H9 (cell line): ENCODE measurements around the gene SMURF1. TPM values are rescaled to one million over a fixed set of nuclear protein-coding genes. Genes with fewer than 3 reads are reported as not detected.

Experiments
- DNase-seq: peaks from one replicate; pipeline ENCODE4 v3.0.0-alpha.2; 2017
- H2AFZ ChIP-seq: one replicate; pipeline ENCODE4 v1.6.1; 2013; ENCODE audit warnings: mild to moderate bottlenecking, low read length, control low read depth, moderate library complexity
- H2AK5ac ChIP-seq: 2 replicates; pipeline ENCODE4 v1.6.1; 2013; ENCODE audit warnings: low read length, control low read depth, mixed read lengths; ENCODE audit not compliant: insufficient read length
- H2BK120ac ChIP-seq: one replicate; pipeline ENCODE4 v1.6.1; 2013; ENCODE audit warnings: low read depth, mild to moderate bottlenecking, low read length, control low read depth, inconsistent platforms; ENCODE audit not compliant: poor library complexity, severe bottlenecking
- H2BK12ac ChIP-seq: 2 replicates; pipeline ENCODE4 v1.6.1; 2013; ENCODE audit warnings: low read length, control low read depth, mixed read lengths, low read depth; ENCODE audit not compliant: insufficient read length
- H2BK15ac ChIP-seq: 2 replicates; pipeline ENCODE4 v1.6.1; 2013; ENCODE audit warnings: low read depth, low read length, control low read depth
- H2BK20ac ChIP-seq: one replicate; pipeline ENCODE4 v1.6.1; 2013; ENCODE audit warnings: low read depth, mild to moderate bottlenecking, low read length, control low read depth, inconsistent platforms; ENCODE audit not compliant: poor library complexity, severe bottlenecking
- H2BK5ac ChIP-seq: 2 replicates; pipeline ENCODE4 v1.6.1; 2013; ENCODE audit warnings: low read length, control low read depth, mixed read lengths; ENCODE audit not compliant: insufficient read length
- H3K14ac ChIP-seq: 2 replicates; pipeline ENCODE4 v1.6.1; 2013; ENCODE audit warnings: low read length, control low read depth; ENCODE audit not compliant: insufficient read depth
- H3K18ac ChIP-seq: 2 replicates; pipeline ENCODE4 v1.6.1; 2013; ENCODE audit warnings: low read depth, mild to moderate bottlenecking, mixed read lengths, low read length, control low read depth; ENCODE audit not compliant: insufficient read length
- H3K23ac ChIP-seq: 2 replicates; pipeline ENCODE4 v1.6.1; 2013; ENCODE audit warnings: low read length, control low read depth, mixed read lengths, low read depth; ENCODE audit not compliant: insufficient read length
- H3K23me2 ChIP-seq: 2 replicates; pipeline ENCODE4 v1.6.1; 2013; ENCODE audit warnings: low read depth, mild to moderate bottlenecking, mixed read lengths, low read length, control low read depth; ENCODE audit not compliant: insufficient read length, poor library complexity, severe bottlenecking
- H3K27ac ChIP-seq: 2 replicates; pipeline ENCODE4 v1.5.1; 2013; ENCODE audit warnings: low read length, control low read depth, mixed read lengths, low read depth; ENCODE audit not compliant: insufficient read length
- H3K27me3 ChIP-seq: 2 replicates; pipeline ENCODE4 v1.6.1; 2013; ENCODE audit warnings: low read length, control low read depth, inconsistent platforms; ENCODE audit not compliant: insufficient read depth
- H3K4ac ChIP-seq: 2 replicates; pipeline ENCODE4 v1.6.1; 2013; ENCODE audit warnings: low read depth, mild to moderate bottlenecking, control low read depth, inconsistent platforms, low read length, moderate library complexity
- H3K4me1 ChIP-seq: 2 replicates; pipeline ENCODE4 v1.6.1; 2013; ENCODE audit warnings: low read length, control low read depth, inconsistent platforms; ENCODE audit not compliant: insufficient read depth
- H3K4me2 ChIP-seq: 2 replicates; pipeline ENCODE4 v1.6.1; 2013; ENCODE audit warnings: low read length, control low read depth, mixed read lengths; ENCODE audit not compliant: insufficient read length, insufficient read depth
- H3K56ac ChIP-seq: 2 replicates; pipeline ENCODE4 v1.6.1; 2013; ENCODE audit warnings: low read depth, mild to moderate bottlenecking, mixed read lengths, low read length, control low read depth; ENCODE audit not compliant: insufficient read length
- H3K79me1 ChIP-seq: 2 replicates; pipeline ENCODE4 v1.6.1; 2013; ENCODE audit warnings: low read depth, mild to moderate bottlenecking, moderate library complexity, low read length, control low read depth, inconsistent platforms; ENCODE audit not compliant: insufficient read depth, poor library complexity, severe bottlenecking
- H3K79me2 ChIP-seq: 2 replicates; pipeline ENCODE4 v1.6.1; 2013; ENCODE audit warnings: low read length, control low read depth, inconsistent platforms; ENCODE audit not compliant: insufficient read depth
- H3K9ac ChIP-seq: 2 replicates; pipeline ENCODE4 v1.6.1; 2013; ENCODE audit warnings: low read length, control low read depth, mixed read lengths; ENCODE audit not compliant: insufficient read length; ENCODE audit errors: extremely low read depth
- H3K9me3 ChIP-seq: one replicate; pipeline ENCODE4 v1.6.1; 2013; ENCODE audit warnings: low read depth, low read length, inconsistent platforms; ENCODE audit not compliant: control insufficient read depth
- H3T11ph ChIP-seq: one replicate; pipeline ENCODE4 v1.6.1; 2013; ENCODE audit warnings: mild to moderate bottlenecking, low read length, control low read depth, inconsistent platforms
- H4K20me1 ChIP-seq: one replicate; pipeline ENCODE4 v1.6.1; 2013; ENCODE audit not compliant: control insufficient read depth, insufficient read length, insufficient read depth
- H4K5ac ChIP-seq: 2 replicates; pipeline ENCODE4 v1.6.1; 2013; ENCODE audit warnings: low read depth, mild to moderate bottlenecking, mixed read lengths, low read length, control low read depth; ENCODE audit not compliant: insufficient read length
- H4K8ac ChIP-seq: replicated peaks from 2 replicates; pipeline ENCODE4 v1.6.1; 2013; ENCODE audit warnings: low read length, control low read depth, mixed read lengths, low read depth; ENCODE audit not compliant: insufficient read length
- H4K91ac ChIP-seq: 2 replicates; pipeline ENCODE4 v1.6.1; 2013; ENCODE audit warnings: low read depth, mild to moderate bottlenecking, moderate library complexity, mixed read lengths, low read length, control low read depth; ENCODE audit not compliant: insufficient read length
- H3K27ac Mint-ChIP-seq, 3 experiments: 2 replicates in 2 of 3; 3 replicates in 1 of 3; pipeline ENCODE4 v1.8.0; 2020 to 2021; ENCODE audit warnings: mixed read lengths in 3 of 3, mild to moderate bottlenecking in 1 of 3, moderate library complexity in 1 of 3
- H3K27me3 Mint-ChIP-seq: 2 replicates; pipeline ENCODE4 v1.8.0; 2021; ENCODE audit warnings: low read depth, mild to moderate bottlenecking, moderate library complexity, mixed read lengths
- H3K36me3 Mint-ChIP-seq, 3 experiments: 2 replicates in 2 of 3; 3 replicates in 1 of 3; pipeline ENCODE4 v1.8.0; 2020 to 2021; ENCODE audit warnings: low read depth in 3 of 3, mixed read lengths in 3 of 3; ENCODE audit not compliant: insufficient read depth in 1 of 3
- H3K4me1 Mint-ChIP-seq, 2 experiments: 2 replicates each; pipeline ENCODE4 v1.8.0; 2020; ENCODE audit warnings: mixed read lengths in 2 of 2
- H3K4me3 Mint-ChIP-seq, 2 experiments: 2 replicates in 1 of 2; 3 replicates in 1 of 2; pipeline ENCODE4 v1.8.0; 2020 to 2021; ENCODE audit warnings: mild to moderate bottlenecking in 2 of 2, mixed read lengths in 2 of 2, moderate library complexity in 1 of 2
- H3K9me3 Mint-ChIP-seq, 2 experiments: 2 replicates in 1 of 2; 3 replicates in 1 of 2; pipeline ENCODE4 v1.8.0; 2020; ENCODE audit warnings: mild to moderate bottlenecking in 2 of 2, mixed read lengths in 2 of 2, moderate library complexity in 1 of 2
- WGBS: extraction: QIAGEN DNeasy Blood & Tissue Kit; methylation state at CpG from one replicate; pipeline ENCODE4 v1.1.7; 2013; ENCODE audit warnings: missing lambda C conversion rate, low lambda C conversion rate, mixed read lengths; ENCODE audit not compliant: insufficient read length; ENCODE audit errors: extremely low coverage; 5-methylcytosine and 5-hydroxymethylcytosine counted together
- total RNA-seq: library from RNA; stranded (reverse); gene quantifications from 2 replicates; pipeline ENCODE4 v1.2.1, GENCODE V29; 2021
- TF ChIP-seq, protein P1 (sequence below): fragments of 200-600 bp; sonication (generic); conservative IDR thresholded peaks from 3 replicates; pipeline ENCODE4 v1.8.0; 2021; ENCODE audit warnings: antibody characterized with exemption, mild to moderate bottlenecking

The SMURF1 gene
- total RNA-seq, 1 experiment from 2014 or later: 29.4 TPM

DNA sequence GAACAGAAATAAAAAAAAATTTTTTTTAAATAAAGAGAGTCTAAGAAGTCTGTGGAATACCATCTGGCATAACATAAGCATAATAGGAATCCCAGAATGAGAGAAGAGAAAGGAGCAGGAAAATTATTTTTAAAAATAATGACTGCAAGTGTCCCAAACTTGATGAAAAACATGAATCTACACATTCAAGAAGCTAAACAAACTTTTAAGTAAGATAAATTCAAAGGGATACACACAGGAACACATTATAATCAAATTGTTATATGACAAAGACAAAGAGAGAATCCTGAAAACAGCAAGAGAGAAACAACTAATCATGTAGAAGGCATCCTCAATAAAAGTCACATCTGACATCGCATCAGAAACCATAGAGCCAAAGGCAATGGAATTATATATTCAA, 30.9 kb downstream of the SMURF1 start:
- Histone ChIP-seq H3K79me1 (peaks cover 7% of the 10 kb centered on the region), H3K79me2 (peaks cover 10% of the 10 kb centered on the region; the same call in 1 of the 2 replicates), H3K23me2 (no peaks in the 10 kb centered on the region), H4K20me1 (no peaks in the 10 kb centered on the region), H2BK5ac (no peak overlapping the region), H3K18ac (no peak overlapping the region), H3K27me3 (no peaks in the 10 kb centered on the region), H4K5ac (no peak overlapping the region), H3K9me3 (no peaks in the 10 kb centered on the region), H3K27ac (no peak overlapping the region), H3K56ac (no peak overlapping the region), H2BK15ac (no peak overlapping the region), H3K4ac (no peak overlapping the region), H3T11ph (no peak overlapping the region), H3K4me2 (no peak overlapping the region), H3K23ac (no peak overlapping the region), H2BK120ac (no peak overlapping the region), H4K91ac (no peak overlapping the region), H2AK5ac (no peak overlapping the region), H2AFZ (no peak overlapping the region), H3K4me1 (peaks cover 9% of the 10 kb centered on the region), H2BK20ac (no peak overlapping the region), H4K8ac (no peak overlapping the region), H3K9ac (no peak overlapping the region), H2BK12ac (no peak overlapping the region), H3K14ac (no peak overlapping the region)
- WGBS: no CpG with 5 or more reads among the region's 1 CpG
- Mint-ChIP-seq H3K4me3 (no peak overlapping the region), H3K36me3 (peaks cover 4 to 9% (median 6%) of the 10 kb centered on the region in 3 experiments), H3K4me1 (peaks cover 35 to 40% of the 10 kb centered on the region in 2 experiments), H3K9me3 (peaks cover 3 to 7% of the 10 kb centered on the region in 2 experiments; a peak in 3 of 5 replicates), H3K27me3 (no peaks in the 10 kb centered on the region), H3K27ac (no peak overlapping the region)
- no peak for DNase-seq
- TF ChIP-seq, protein P1, sequence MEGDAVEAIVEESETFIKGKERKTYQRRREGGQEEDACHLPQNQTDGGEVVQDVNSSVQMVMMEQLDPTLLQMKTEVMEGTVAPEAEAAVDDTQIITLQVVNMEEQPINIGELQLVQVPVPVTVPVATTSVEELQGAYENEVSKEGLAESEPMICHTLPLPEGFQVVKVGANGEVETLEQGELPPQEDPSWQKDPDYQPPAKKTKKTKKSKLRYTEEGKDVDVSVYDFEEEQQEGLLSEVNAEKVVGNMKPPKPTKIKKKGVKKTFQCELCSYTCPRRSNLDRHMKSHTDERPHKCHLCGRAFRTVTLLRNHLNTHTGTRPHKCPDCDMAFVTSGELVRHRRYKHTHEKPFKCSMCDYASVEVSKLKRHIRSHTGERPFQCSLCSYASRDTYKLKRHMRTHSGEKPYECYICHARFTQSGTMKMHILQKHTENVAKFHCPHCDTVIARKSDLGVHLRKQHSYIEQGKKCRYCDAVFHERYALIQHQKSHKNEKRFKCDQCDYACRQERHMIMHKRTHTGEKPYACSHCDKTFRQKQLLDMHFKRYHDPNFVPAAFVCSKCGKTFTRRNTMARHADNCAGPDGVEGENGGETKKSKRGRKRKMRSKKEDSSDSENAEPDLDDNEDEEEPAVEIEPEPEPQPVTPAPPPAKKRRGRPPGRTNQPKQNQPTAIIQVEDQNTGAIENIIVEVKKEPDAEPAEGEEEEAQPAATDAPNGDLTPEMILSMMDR: no peak
